HCEC 1CT (cell line): ENCODE measurements around the gene CMAS.
"Not testable (repeated sequence)": the region's sequence is repeated elsewhere in the genome, so short reads cannot be mapped to it uniquely, and the experiment has no call there.

ENCODE experiments used
- DNase-seq: peaks from one replicate; pipeline ENCODE4 v3.0.0-alpha.2; 2017

The CMAS gene

GRCh38 chr12:22048351-22049041 is 2.5 kb downstream of the CMAS start:
- DNase-seq, result no peak

GRCh38 chr12:22050078-22050477 is 4.1 kb downstream of the CMAS start:
- DNase-seq, result no peak

- no peak for DNase-seq
Observed at GRCh38 chr12:22051114-22051698, 5.2 kb downstream of the CMAS start.

GRCh38 chr12:22052994-22053393 is 7.0 kb downstream of the CMAS start:
- not testable (repeated sequence) for DNase-seq

GRCh38 chr12:22054155-22054554 is 8.1 kb downstream of the CMAS start:
- DNase-seq, result no peak

- no peak for DNase-seq
Observed at GRCh38 chr12:22056607-22057006, 10.6 kb downstream of the CMAS start.

- DNase-seq, result no peak
Observed at GRCh38 chr12:22059976-22060647, 14.1 kb downstream of the CMAS start.

- DNase-seq, result no peak
Observed at GRCh38 chr12:22064968-22065367, 18.9 kb downstream of the CMAS start.

- no peak for DNase-seq
Observed at GRCh38 chr12:22066310-22066709, 20.3 kb downstream of the CMAS start.

- DNase-seq, result no peak
Observed at GRCh38 chr12:22069851-22070250, 23.8 kb downstream of the CMAS start.

GRCh38 chr12:22082190-22082701 is 36.2 kb downstream of the CMAS start:
- DNase-seq, result no peak

GRCh38 chr12:22083167-22083566 is 37.1 kb downstream of the CMAS start:
- DNase-seq, result peak; percentile 11

GRCh38 chr12:22084852-22085251 is 38.8 kb downstream of the CMAS start:
- no peak for DNase-seq

GRCh38 chr12:22088886-22089285 is 42.9 kb downstream of the CMAS start:
- no peak for DNase-seq

GRCh38 chr12:22089486-22089885 is 43.5 kb downstream of the CMAS start:
- no peak for DNase-seq

- not testable (repeated sequence) for DNase-seq
Observed at GRCh38 chr12:22099062-22099461, 53.0 kb downstream of the CMAS start.

GRCh38 chr12:22100958-22101748 is 55.1 kb downstream of the CMAS start:
- peak; percentile 62 for DNase-seq

GRCh38 chr12:22101749-22102243 is 55.8 kb downstream of the CMAS start:
- DNase-seq, result peak; percentile 54

- DNase-seq, result no peak
Observed at GRCh38 chr12:22103418-22103817, 57.4 kb downstream of the CMAS start.

GRCh38 chr12:22105542-22105941 is 59.5 kb downstream of the CMAS start:
- no peak for DNase-seq

- DNase-seq, result no peak
Observed at GRCh38 chr12:22110176-22110575, 64.2 kb downstream of the CMAS start.
